HG02943 (cell line): ENCODE results near the gene ZNF675.
"Not testable (repeated sequence)": the region's sequence is repeated elsewhere in the genome, so short reads cannot be mapped to it uniquely, and the experiment has no call there.

Experiments
- ATAC-seq: cut with Tn5 transposase; IDR thresholded peaks from one replicate; pipeline ENCODE4 v1.9.1; 2021; ENCODE audit warnings: mild to moderate bottlenecking, low read depth, moderate library complexity; ENCODE audit not compliant: unreplicated experiment

The ZNF675 gene

GRCh38 chr19:23686621-23687423 is at the start of gene ZNF675:
TSS of gene ZNF675 (minus strand) at chr19:23687212. CDS start at chr19:23687033, 179 bp downstream.
- ATAC-seq: peak; percentile 95

- not testable (repeated sequence) for ATAC-seq
Observed at GRCh38 chr19:23730729-23731465, 43.9 kb upstream of the ZNF675 start.

GRCh38 chr19:23724161-23724560 is 37.1 kb upstream of the ZNF675 start:
- ATAC-seq: not testable (repeated sequence)

- ATAC-seq: no peak
Observed at GRCh38 chr19:23718802-23719201, 31.8 kb upstream of the ZNF675 start.

GRCh38 chr19:23716792-23717191 is 29.8 kb upstream of the ZNF675 start:
- ATAC-seq: no peak

DNA sequence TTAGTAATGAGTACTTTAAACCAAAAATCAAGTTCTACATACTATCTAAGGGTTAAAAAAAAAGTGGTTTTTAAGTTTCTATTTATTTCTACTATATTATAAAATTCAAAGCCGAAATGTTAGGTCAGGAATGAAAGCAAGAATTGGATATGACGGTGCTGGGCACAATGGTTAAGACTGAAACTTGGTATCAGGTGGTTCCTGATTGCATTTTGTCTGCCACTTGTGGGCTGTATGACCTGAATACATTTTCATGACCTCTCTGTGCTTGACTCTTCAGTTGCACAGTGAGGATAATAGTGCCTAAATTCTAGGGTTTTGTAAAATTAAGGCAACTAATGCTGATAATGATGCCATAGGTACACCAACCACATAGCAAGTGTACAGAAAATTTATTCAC is 22.3 kb upstream of the ZNF675 start:
- no peak for ATAC-seq

DNA sequence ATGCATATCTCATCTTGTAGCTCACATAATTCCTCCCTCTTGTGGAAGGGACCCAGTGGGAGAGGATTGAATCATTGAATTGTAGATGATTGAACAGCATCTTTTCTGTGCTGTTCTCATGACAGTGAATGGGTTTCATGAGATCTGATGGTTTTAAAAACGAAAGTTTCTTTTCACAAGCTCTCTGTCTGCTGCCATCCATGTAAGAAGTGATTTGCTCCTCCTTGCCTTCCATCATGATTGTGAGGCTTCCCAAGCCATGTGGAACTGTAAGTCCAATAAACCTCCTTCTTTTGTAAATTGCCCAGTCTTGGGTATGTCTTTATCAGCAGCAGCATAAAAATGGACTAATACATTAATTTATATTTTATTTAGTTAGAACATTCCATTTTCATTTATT is 19.6 kb upstream of the ZNF675 start:
- no peak for ATAC-seq

GRCh38 chr19:23699521-23699860 is 12.5 kb upstream of the ZNF675 start:
- no peak for ATAC-seq

DNA sequence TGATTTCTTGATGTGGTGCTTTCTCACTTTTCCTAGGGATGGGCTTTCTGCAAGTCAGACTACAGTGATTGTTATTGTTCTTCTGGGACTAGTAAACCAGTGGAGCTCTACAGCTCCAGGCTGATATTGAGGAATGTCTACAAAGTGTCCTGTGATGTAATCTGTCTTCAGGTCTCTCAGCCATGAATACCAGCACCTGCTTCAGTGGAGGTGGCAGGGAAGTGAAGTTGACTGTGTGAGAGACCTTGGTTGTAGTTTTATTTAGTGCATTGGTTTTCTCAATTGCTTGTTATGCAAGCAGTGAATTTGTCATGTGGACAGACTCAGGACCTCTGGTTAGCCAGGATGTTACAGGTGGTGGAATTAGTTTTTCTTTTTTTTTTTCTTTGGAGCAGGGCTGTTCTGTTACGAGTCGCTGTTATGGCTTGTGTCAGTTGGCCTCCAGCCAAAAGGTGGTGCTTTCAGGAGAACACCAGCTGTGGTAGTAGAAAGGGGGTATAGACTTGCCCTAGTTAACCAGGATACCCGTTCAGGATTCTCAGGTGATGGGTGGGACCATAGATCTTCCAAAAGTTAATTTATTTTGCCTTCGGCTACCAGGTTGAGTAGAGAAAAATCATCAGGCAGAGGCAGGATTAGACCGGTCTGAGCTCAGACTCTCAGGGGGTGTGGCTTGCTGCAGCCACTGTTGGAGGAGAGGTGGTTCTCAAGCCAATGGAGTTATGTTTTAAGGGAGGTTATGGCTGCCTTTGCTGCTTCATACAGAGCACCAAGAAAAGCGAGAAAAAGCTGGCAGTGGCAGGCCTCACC is 11.9 kb upstream of the ZNF675 start:
- ATAC-seq: no peak

DNA sequence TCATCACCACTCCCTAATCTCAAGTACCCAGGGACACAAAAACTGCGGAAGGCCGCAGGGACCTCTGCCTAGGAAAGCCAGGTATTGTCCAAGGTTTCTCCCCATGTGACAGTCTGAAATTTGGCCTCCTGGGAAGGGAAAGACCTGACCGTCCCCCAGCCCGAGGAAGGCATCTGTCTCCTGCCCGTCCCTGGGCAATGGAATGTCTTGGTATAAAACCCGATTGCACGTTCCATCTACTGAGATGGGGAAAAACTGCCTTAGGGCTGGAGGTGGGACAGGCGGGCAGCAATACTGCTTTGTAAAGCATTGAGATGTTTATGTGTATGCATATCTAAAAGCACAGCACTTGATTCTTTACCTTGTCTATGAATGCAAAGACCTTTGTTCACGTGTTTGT is 5.9 kb upstream of the ZNF675 start:
- not testable (repeated sequence) for ATAC-seq

DNA sequence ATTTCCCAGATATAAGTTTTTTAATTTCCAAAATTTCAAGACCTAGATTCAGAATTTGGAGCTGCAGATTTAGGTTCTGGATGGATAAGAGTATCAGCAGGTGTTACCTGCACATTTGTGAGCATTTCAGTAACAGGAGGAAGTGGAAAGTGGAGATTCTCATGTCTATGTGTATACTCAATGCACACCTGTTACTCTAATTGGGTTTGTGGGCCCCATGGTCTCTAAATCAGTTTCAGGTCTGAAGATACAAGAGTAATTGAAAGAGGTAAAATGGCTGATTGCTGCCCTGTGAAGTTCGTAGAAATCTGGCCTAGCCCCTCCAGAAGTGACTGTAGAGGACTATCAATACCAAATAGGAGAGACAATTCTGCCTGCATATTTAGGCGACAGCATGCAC is 13.9 kb downstream of the ZNF675 start:
- no peak for ATAC-seq

DNA sequence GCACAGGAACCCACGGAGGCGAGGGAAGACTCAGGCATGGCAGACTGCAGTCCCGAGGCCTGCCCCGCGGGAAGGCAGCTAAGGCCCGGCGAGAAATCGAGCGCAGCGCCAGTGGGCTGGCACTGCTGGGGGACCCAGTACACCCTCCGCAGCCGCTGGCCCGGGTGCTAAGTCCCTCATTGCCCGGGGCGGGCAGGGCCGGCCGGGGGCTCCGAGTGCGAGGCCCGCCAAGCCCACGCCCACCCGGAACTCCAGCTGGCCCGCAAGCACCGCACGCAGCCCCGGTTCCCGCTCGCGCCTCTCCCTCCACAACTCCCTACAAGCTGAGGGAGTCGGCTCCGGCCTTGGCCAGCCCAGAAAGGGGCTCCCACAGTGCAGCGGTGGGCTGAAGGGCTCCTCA is 18.4 kb downstream of the ZNF675 start:
- ATAC-seq: not testable (repeated sequence)

DNA sequence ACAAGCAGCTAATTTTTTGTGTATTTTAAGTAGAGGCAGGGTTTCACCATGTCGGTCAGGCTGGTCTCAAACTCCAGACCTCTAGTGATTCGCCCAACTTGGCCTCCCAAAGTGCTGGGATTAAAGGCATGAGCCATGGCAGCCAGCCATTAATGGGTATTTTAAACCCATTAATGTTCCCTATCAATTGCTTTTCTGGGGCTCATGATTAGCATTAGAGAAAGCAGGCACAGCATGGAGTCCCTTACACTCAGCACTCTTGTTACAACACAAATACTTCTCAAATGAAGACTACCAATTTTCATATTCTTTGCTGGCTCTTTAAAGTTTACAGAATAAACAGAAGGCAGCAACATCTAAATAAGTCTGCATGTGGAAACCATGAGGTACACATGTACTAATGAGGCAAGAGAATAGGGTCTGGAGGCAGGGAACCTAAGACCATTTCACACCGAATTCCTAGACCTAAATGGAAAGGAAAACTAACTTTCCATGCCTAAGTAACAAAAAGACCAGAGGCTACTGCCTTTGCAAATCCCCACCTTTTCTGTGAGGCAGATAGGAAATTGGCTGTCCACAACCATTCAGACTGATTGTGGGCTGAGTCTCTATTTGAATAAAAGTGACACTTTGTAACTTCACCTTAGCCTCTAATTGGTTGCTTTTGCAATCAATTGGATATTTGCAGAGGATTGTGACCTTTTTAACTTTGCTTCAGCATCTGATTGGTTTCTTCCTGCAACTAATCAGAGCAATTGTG is 21.2 kb downstream of the ZNF675 start:
- ATAC-seq: no peak

GRCh38 chr19:23649817-23650216 is 37.2 kb downstream of the ZNF675 start:
- not testable (repeated sequence) for ATAC-seq
